ENCODE results near the gene CEP83.

The CEP83 gene

DNA sequence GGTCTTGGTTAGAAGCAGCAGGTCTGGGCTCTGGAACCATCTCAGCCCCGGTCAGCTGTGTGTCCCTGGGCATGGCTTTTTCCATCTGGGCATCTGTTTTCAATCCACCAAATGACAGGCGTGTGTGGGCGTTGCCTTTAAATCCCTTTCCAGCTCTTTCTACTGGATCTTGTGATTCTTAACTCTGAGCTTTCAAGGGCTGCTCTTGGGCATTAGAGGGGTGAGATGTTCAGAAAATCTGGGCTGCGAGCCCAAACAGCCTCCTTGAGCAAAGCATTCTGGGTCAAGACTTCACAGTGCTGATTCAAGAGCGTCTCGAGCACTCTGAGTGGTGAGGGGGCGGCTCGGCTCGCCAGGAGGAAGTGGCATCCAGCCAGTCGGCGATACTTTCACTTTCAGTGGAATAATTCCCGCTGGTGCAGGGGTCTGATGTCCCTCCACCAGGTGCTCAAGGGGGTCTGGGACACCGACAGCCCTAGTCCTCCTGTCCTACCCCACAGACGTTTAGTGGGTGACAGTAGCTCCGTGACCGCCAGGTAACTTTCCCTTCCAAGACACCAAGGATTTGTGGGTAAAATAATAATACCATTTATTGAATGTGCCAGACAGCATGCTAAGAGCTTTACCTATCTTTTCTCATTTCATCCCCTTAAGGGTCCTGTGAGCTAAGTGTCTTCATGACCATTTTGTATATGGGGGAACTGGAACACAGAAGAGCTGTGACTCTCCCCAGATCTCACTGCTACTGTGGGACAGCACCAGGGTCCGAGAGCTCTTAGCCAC, 197.2 kb downstream of the CEP83 start:
- Histone ChIP-seq H3K27ac (replicated peaks; ENCODE audit: low read length) (no peak overlapping the region), H3K23ac (ENCODE audit: low read depth, low read length, poor library complexity) (no peak overlapping the region), H3K4me3 (ENCODE audit: low read length in 2 of 2) (no peak overlapping the region), H2BK120ac (ENCODE audit: low read depth, low read length) (peak overlapping the region; percentile 6), H2AFZ (ENCODE audit: low read length) (no peak overlapping the region), H2BK5ac (ENCODE audit: low read length) (peak overlapping the region; percentile 2), H2BK15ac (ENCODE audit: low read length) (peak overlapping the region; percentile 60), H3K14ac (ENCODE audit: low read length) (no peak overlapping the region), H3K27me3 (ENCODE audit: control insufficient read depth in 3 of 3, insufficient read depth in 3 of 3, low read depth in 1 of 3, low read length in 3 of 3) (no peaks in the 10 kb centered on the region), H2AK5ac (ENCODE audit: low read depth, low read length) (peak overlapping the region; percentile 30), H4K91ac (ENCODE audit: low read depth, low read length, poor library complexity) (no peak overlapping the region), H4K8ac (ENCODE audit: low read depth, low read length) (no peak overlapping the region), H3K9ac (ENCODE audit: low read depth, low read length, poor library complexity) (no peak overlapping the region), H3K36me3 (replicated peaks in 1 of 2; ENCODE audit: control insufficient read depth in 2 of 2, insufficient read depth in 2 of 2, low read length in 2 of 2) (peaks cover 3 to 4% of the 10 kb centered on the region in 2 donors), H3K4me2 (ENCODE audit: insufficient read depth, low read length, poor library complexity, severe bottlenecking) (no peak overlapping the region), H2BK12ac (ENCODE audit: low read length) (no peak overlapping the region), H3K79me1 (ENCODE audit: low read depth, low read length) (no peaks in the 10 kb centered on the region), H3K4ac (ENCODE audit: low read length) (no peak overlapping the region), H3K4me1 (ENCODE audit: control insufficient read depth in 2 of 2, insufficient read depth in 1 of 2, low read depth in 1 of 2, low read length in 2 of 2) (peaks cover 11 to 28% of the 10 kb centered on the region in 2 donors), H3K18ac (ENCODE audit: low read length) (peak overlapping the region; percentile 76), H3K9me3 (replicated peaks in 1 of 2; ENCODE audit: control insufficient read depth in 2 of 2, insufficient read depth in 1 of 2, low read depth in 1 of 2, low read length in 2 of 2) (no peaks in the 10 kb centered on the region)
- WGBS, 2 donors (ENCODE audit: extremely low coverage in 2 of 2, insufficient read length in 2 of 2, insufficient replicate concordance in 1 of 2) = no CpG with 5 or more reads among the region's 17 CpGs
- no peak for DNase-seq (ENCODE audit: low spot score)

GRCh38 chr12:94261786-94262185, 197.9 kb downstream of the CEP83 start:
- H3K79me1 ChIP-seq (ENCODE audit: low read depth, low read length) = no peaks in the 10 kb centered on the region
- no peak overlapping the region for H2BK12ac ChIP-seq (ENCODE audit: low read length)
- no peaks in the 10 kb centered on the region for H3K27me3 ChIP-seq (ENCODE audit: control insufficient read depth in 3 of 3, insufficient read depth in 3 of 3, low read depth in 1 of 3, low read length in 3 of 3)
- H4K91ac ChIP-seq (ENCODE audit: low read depth, low read length, poor library complexity) = no peak overlapping the region
- H4K8ac ChIP-seq (ENCODE audit: low read depth, low read length) = no peak overlapping the region
- H3K4me2 ChIP-seq (ENCODE audit: insufficient read depth, low read length, poor library complexity, severe bottlenecking) = no peak overlapping the region
- H3K9me3 ChIP-seq (replicated peaks in 1 of 2; ENCODE audit: control insufficient read depth in 2 of 2, insufficient read depth in 1 of 2, low read depth in 1 of 2, low read length in 2 of 2) = no peaks in the 10 kb centered on the region
- H3K23ac ChIP-seq (ENCODE audit: low read depth, low read length, poor library complexity) = no peak overlapping the region
- H2BK15ac ChIP-seq (ENCODE audit: low read length) = no peak overlapping the region
- H2BK120ac ChIP-seq (ENCODE audit: low read depth, low read length) = no peak overlapping the region
- peaks cover 3 to 4% of the 10 kb centered on the region in 2 donors for H3K36me3 ChIP-seq (replicated peaks in 1 of 2; ENCODE audit: control insufficient read depth in 2 of 2, insufficient read depth in 2 of 2, low read length in 2 of 2)
- peaks cover 11 to 28% of the 10 kb centered on the region in 2 donors for H3K4me1 ChIP-seq (ENCODE audit: control insufficient read depth in 2 of 2, insufficient read depth in 1 of 2, low read depth in 1 of 2, low read length in 2 of 2)
- H3K4me3 ChIP-seq (ENCODE audit: low read length in 2 of 2) = no peak overlapping the region
- H3K4ac ChIP-seq (ENCODE audit: low read length) = no peak overlapping the region
- H2AK5ac ChIP-seq (ENCODE audit: low read depth, low read length) = no peak overlapping the region
- no peak for DNase-seq (ENCODE audit: low spot score)
- no peak overlapping the region for H3K14ac ChIP-seq (ENCODE audit: low read length)
- no peak overlapping the region for H2BK5ac ChIP-seq (ENCODE audit: low read length)
- H2AFZ ChIP-seq (ENCODE audit: low read length) = no peak overlapping the region
- H3K9ac ChIP-seq (ENCODE audit: low read depth, low read length, poor library complexity) = no peak overlapping the region
- no CpG with 5 or more reads among the region's 3 CpGs for WGBS, 2 donors (ENCODE audit: extremely low coverage in 2 of 2, insufficient read length in 2 of 2, insufficient replicate concordance in 1 of 2)
- no peak overlapping the region for H3K27ac ChIP-seq (replicated peaks; ENCODE audit: low read length)
- no peak overlapping the region for H3K18ac ChIP-seq (ENCODE audit: low read length)

DNA sequence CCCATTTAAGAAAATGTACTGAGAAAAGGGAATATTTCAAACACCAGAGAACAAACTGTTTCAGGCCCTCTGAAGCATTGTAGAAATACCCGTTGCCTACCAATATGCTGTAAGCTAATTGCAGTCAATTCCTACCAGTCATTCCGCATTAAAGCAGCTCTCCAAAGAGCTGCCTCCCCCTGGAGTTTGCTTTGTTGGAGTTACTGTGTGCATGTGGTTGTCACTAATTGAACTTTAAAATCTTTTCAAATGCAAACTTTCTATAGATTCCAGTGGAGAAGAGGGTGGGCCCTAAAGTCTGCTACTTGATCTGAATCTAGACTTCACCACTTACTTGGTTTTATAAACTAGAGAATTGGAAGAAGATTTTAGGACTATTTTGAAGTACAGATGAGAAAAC, 198.5 kb downstream of the CEP83 start:
- Histone ChIP-seq H3K27ac (replicated peaks; ENCODE audit: low read length) (peak overlapping the region; percentile 67), H3K4me2 (ENCODE audit: insufficient read depth, low read length, poor library complexity, severe bottlenecking) (no peak overlapping the region), H3K14ac (ENCODE audit: low read length) (no peak overlapping the region), H4K91ac (ENCODE audit: low read depth, low read length, poor library complexity) (no peak overlapping the region), H2BK5ac (ENCODE audit: low read length) (no peak overlapping the region), H2BK120ac (ENCODE audit: low read depth, low read length) (no peak overlapping the region), H2BK12ac (ENCODE audit: low read length) (no peak overlapping the region), H4K8ac (ENCODE audit: low read depth, low read length) (no peak overlapping the region), H3K4ac (ENCODE audit: low read length) (no peak overlapping the region), H3K9me3 (replicated peaks in 1 of 2; ENCODE audit: control insufficient read depth in 2 of 2, insufficient read depth in 1 of 2, low read depth in 1 of 2, low read length in 2 of 2) (no peaks in the 10 kb centered on the region), H2AK5ac (ENCODE audit: low read depth, low read length) (no peak overlapping the region), H3K27me3 (ENCODE audit: control insufficient read depth in 3 of 3, insufficient read depth in 3 of 3, low read depth in 1 of 3, low read length in 3 of 3) (no peaks in the 10 kb centered on the region), H3K18ac (ENCODE audit: low read length) (no peak overlapping the region), H2AFZ (ENCODE audit: low read length) (peak overlapping the region; percentile 40), H3K23ac (ENCODE audit: low read depth, low read length, poor library complexity) (no peak overlapping the region), H3K9ac (ENCODE audit: low read depth, low read length, poor library complexity) (no peak overlapping the region), H3K4me1 (ENCODE audit: control insufficient read depth in 2 of 2, insufficient read depth in 1 of 2, low read depth in 1 of 2, low read length in 2 of 2) (peaks cover 11 to 28% of the 10 kb centered on the region in 2 donors), H3K4me3 (ENCODE audit: low read length in 2 of 2) (no peak overlapping the region), H3K36me3 (replicated peaks in 1 of 2; ENCODE audit: control insufficient read depth in 2 of 2, insufficient read depth in 2 of 2, low read length in 2 of 2) (peaks cover 2 to 4% of the 10 kb centered on the region in 2 donors), H2BK15ac (ENCODE audit: low read length) (no peak overlapping the region), H3K79me1 (ENCODE audit: low read depth, low read length) (no peaks in the 10 kb centered on the region)
- no CpG with 5 or more reads among the region's 2 CpGs for WGBS, 2 donors (ENCODE audit: extremely low coverage in 2 of 2, insufficient read length in 2 of 2, insufficient replicate concordance in 1 of 2)
- peak; percentile 59 for DNase-seq (ENCODE audit: low spot score)

GRCh38 chr12:94260717-94261116, 198.9 kb downstream of the CEP83 start:
- no CpG with 5 or more reads among the region's 13 CpGs for WGBS, 2 donors (ENCODE audit: extremely low coverage in 2 of 2, insufficient read length in 2 of 2, insufficient replicate concordance in 1 of 2)
- DNase-seq (ENCODE audit: low spot score) = no peak
- Histone ChIP-seq H2BK120ac (ENCODE audit: low read depth, low read length) (no peak overlapping the region), H4K8ac (ENCODE audit: low read depth, low read length) (no peak overlapping the region), H3K18ac (ENCODE audit: low read length) (peak overlapping the region; percentile 49), H2BK15ac (ENCODE audit: low read length) (no peak overlapping the region), H3K36me3 (replicated peaks in 1 of 2; ENCODE audit: control insufficient read depth in 2 of 2, insufficient read depth in 2 of 2, low read length in 2 of 2) (peaks cover 2 to 4% of the 10 kb centered on the region in 2 donors), H2BK12ac (ENCODE audit: low read length) (peak overlapping the region; percentile 67), H3K14ac (ENCODE audit: low read length) (no peak overlapping the region), H4K91ac (ENCODE audit: low read depth, low read length, poor library complexity) (no peak overlapping the region), H3K9me3 (replicated peaks in 1 of 2; ENCODE audit: control insufficient read depth in 2 of 2, insufficient read depth in 1 of 2, low read depth in 1 of 2, low read length in 2 of 2) (no peaks in the 10 kb centered on the region), H3K9ac (ENCODE audit: low read depth, low read length, poor library complexity) (no peak overlapping the region), H3K27ac (replicated peaks; ENCODE audit: low read length) (peak overlapping the region; percentile 67), H3K4me1 (ENCODE audit: control insufficient read depth in 2 of 2, insufficient read depth in 1 of 2, low read depth in 1 of 2, low read length in 2 of 2) (peaks cover 11 to 26% of the 10 kb centered on the region in 2 donors), H3K4ac (ENCODE audit: low read length) (no peak overlapping the region), H3K27me3 (ENCODE audit: control insufficient read depth in 3 of 3, insufficient read depth in 3 of 3, low read depth in 1 of 3, low read length in 3 of 3) (no peaks in the 10 kb centered on the region), H3K23ac (ENCODE audit: low read depth, low read length, poor library complexity) (no peak overlapping the region), H3K4me3 (ENCODE audit: low read length in 2 of 2) (no peak overlapping the region), H2AFZ (ENCODE audit: low read length) (no peak overlapping the region), H3K4me2 (ENCODE audit: insufficient read depth, low read length, poor library complexity, severe bottlenecking) (no peak overlapping the region), H3K79me1 (ENCODE audit: low read depth, low read length) (no peaks in the 10 kb centered on the region), H2AK5ac (ENCODE audit: low read depth, low read length) (no peak overlapping the region), H2BK5ac (ENCODE audit: low read length) (no peak overlapping the region)
